H9 (cell line): ENCODE results near the gene PLB1. TPM values are rescaled to one million over a fixed set of nuclear protein-coding genes. Genes with fewer than 3 reads are reported as not detected.

ENCODE experiments used
- DNase-seq: peaks from one replicate; pipeline ENCODE4 v3.0.0-alpha.2; 2017
- H2AFZ ChIP-seq: one replicate; pipeline ENCODE4 v1.6.1; 2013; ENCODE audit warnings: mild to moderate bottlenecking, low read length, control low read depth, moderate library complexity
- H2AK5ac ChIP-seq: 2 replicates; pipeline ENCODE4 v1.6.1; 2013; ENCODE audit warnings: low read length, control low read depth, mixed read lengths; ENCODE audit not compliant: insufficient read length
- H2BK120ac ChIP-seq: one replicate; pipeline ENCODE4 v1.6.1; 2013; ENCODE audit warnings: low read depth, mild to moderate bottlenecking, low read length, control low read depth, inconsistent platforms; ENCODE audit not compliant: poor library complexity, severe bottlenecking
- H2BK12ac ChIP-seq: 2 replicates; pipeline ENCODE4 v1.6.1; 2013; ENCODE audit warnings: low read length, control low read depth, mixed read lengths, low read depth; ENCODE audit not compliant: insufficient read length
- H2BK15ac ChIP-seq: 2 replicates; pipeline ENCODE4 v1.6.1; 2013; ENCODE audit warnings: low read depth, low read length, control low read depth
- H2BK20ac ChIP-seq: one replicate; pipeline ENCODE4 v1.6.1; 2013; ENCODE audit warnings: low read depth, mild to moderate bottlenecking, low read length, control low read depth, inconsistent platforms; ENCODE audit not compliant: poor library complexity, severe bottlenecking
- H2BK5ac ChIP-seq: 2 replicates; pipeline ENCODE4 v1.6.1; 2013; ENCODE audit warnings: low read length, control low read depth, mixed read lengths; ENCODE audit not compliant: insufficient read length
- H3K14ac ChIP-seq: 2 replicates; pipeline ENCODE4 v1.6.1; 2013; ENCODE audit warnings: low read length, control low read depth; ENCODE audit not compliant: insufficient read depth
- H3K18ac ChIP-seq: 2 replicates; pipeline ENCODE4 v1.6.1; 2013; ENCODE audit warnings: low read depth, mild to moderate bottlenecking, mixed read lengths, low read length, control low read depth; ENCODE audit not compliant: insufficient read length
- H3K23ac ChIP-seq: 2 replicates; pipeline ENCODE4 v1.6.1; 2013; ENCODE audit warnings: low read length, control low read depth, mixed read lengths, low read depth; ENCODE audit not compliant: insufficient read length
- H3K23me2 ChIP-seq: 2 replicates; pipeline ENCODE4 v1.6.1; 2013; ENCODE audit warnings: low read depth, mild to moderate bottlenecking, mixed read lengths, low read length, control low read depth; ENCODE audit not compliant: insufficient read length, poor library complexity, severe bottlenecking
- H3K27ac ChIP-seq: 2 replicates; pipeline ENCODE4 v1.5.1; 2013; ENCODE audit warnings: low read length, control low read depth, mixed read lengths, low read depth; ENCODE audit not compliant: insufficient read length
- H3K27me3 ChIP-seq: 2 replicates; pipeline ENCODE4 v1.6.1; 2013; ENCODE audit warnings: low read length, control low read depth, inconsistent platforms; ENCODE audit not compliant: insufficient read depth
- H3K4ac ChIP-seq: 2 replicates; pipeline ENCODE4 v1.6.1; 2013; ENCODE audit warnings: low read depth, mild to moderate bottlenecking, control low read depth, inconsistent platforms, low read length, moderate library complexity
- H3K4me1 ChIP-seq: 2 replicates; pipeline ENCODE4 v1.6.1; 2013; ENCODE audit warnings: low read length, control low read depth, inconsistent platforms; ENCODE audit not compliant: insufficient read depth
- H3K4me2 ChIP-seq: 2 replicates; pipeline ENCODE4 v1.6.1; 2013; ENCODE audit warnings: low read length, control low read depth, mixed read lengths; ENCODE audit not compliant: insufficient read length, insufficient read depth
- H3K56ac ChIP-seq: 2 replicates; pipeline ENCODE4 v1.6.1; 2013; ENCODE audit warnings: low read depth, mild to moderate bottlenecking, mixed read lengths, low read length, control low read depth; ENCODE audit not compliant: insufficient read length
- H3K79me1 ChIP-seq: 2 replicates; pipeline ENCODE4 v1.6.1; 2013; ENCODE audit warnings: low read depth, mild to moderate bottlenecking, moderate library complexity, low read length, control low read depth, inconsistent platforms; ENCODE audit not compliant: insufficient read depth, poor library complexity, severe bottlenecking
- H3K79me2 ChIP-seq: 2 replicates; pipeline ENCODE4 v1.6.1; 2013; ENCODE audit warnings: low read length, control low read depth, inconsistent platforms; ENCODE audit not compliant: insufficient read depth
- H3K9ac ChIP-seq: 2 replicates; pipeline ENCODE4 v1.6.1; 2013; ENCODE audit warnings: low read length, control low read depth, mixed read lengths; ENCODE audit not compliant: insufficient read length; ENCODE audit errors: extremely low read depth
- H3K9me3 ChIP-seq: one replicate; pipeline ENCODE4 v1.6.1; 2013; ENCODE audit warnings: low read depth, low read length, inconsistent platforms; ENCODE audit not compliant: control insufficient read depth
- H3T11ph ChIP-seq: one replicate; pipeline ENCODE4 v1.6.1; 2013; ENCODE audit warnings: mild to moderate bottlenecking, low read length, control low read depth, inconsistent platforms
- H4K20me1 ChIP-seq: one replicate; pipeline ENCODE4 v1.6.1; 2013; ENCODE audit not compliant: control insufficient read depth, insufficient read length, insufficient read depth
- H4K5ac ChIP-seq: 2 replicates; pipeline ENCODE4 v1.6.1; 2013; ENCODE audit warnings: low read depth, mild to moderate bottlenecking, mixed read lengths, low read length, control low read depth; ENCODE audit not compliant: insufficient read length
- H4K8ac ChIP-seq: replicated peaks from 2 replicates; pipeline ENCODE4 v1.6.1; 2013; ENCODE audit warnings: low read length, control low read depth, mixed read lengths, low read depth; ENCODE audit not compliant: insufficient read length
- H4K91ac ChIP-seq: 2 replicates; pipeline ENCODE4 v1.6.1; 2013; ENCODE audit warnings: low read depth, mild to moderate bottlenecking, moderate library complexity, mixed read lengths, low read length, control low read depth; ENCODE audit not compliant: insufficient read length
- H3K27ac Mint-ChIP-seq, 3 experiments: 2 replicates in 2 of 3; 3 replicates in 1 of 3; pipeline ENCODE4 v1.8.0; 2020 to 2021; ENCODE audit warnings: mixed read lengths in 3 of 3, mild to moderate bottlenecking in 1 of 3, moderate library complexity in 1 of 3
- H3K27me3 Mint-ChIP-seq: 2 replicates; pipeline ENCODE4 v1.8.0; 2021; ENCODE audit warnings: low read depth, mild to moderate bottlenecking, moderate library complexity, mixed read lengths
- H3K36me3 Mint-ChIP-seq, 3 experiments: 2 replicates in 2 of 3; 3 replicates in 1 of 3; pipeline ENCODE4 v1.8.0; 2020 to 2021; ENCODE audit warnings: low read depth in 3 of 3, mixed read lengths in 3 of 3; ENCODE audit not compliant: insufficient read depth in 1 of 3
- H3K4me1 Mint-ChIP-seq, 2 experiments: 2 replicates each; pipeline ENCODE4 v1.8.0; 2020; ENCODE audit warnings: mixed read lengths in 2 of 2
- H3K4me3 Mint-ChIP-seq, 2 experiments: 2 replicates in 1 of 2; 3 replicates in 1 of 2; pipeline ENCODE4 v1.8.0; 2020 to 2021; ENCODE audit warnings: mild to moderate bottlenecking in 2 of 2, mixed read lengths in 2 of 2, moderate library complexity in 1 of 2
- H3K9me3 Mint-ChIP-seq, 2 experiments: 2 replicates in 1 of 2; 3 replicates in 1 of 2; pipeline ENCODE4 v1.8.0; 2020; ENCODE audit warnings: mild to moderate bottlenecking in 2 of 2, mixed read lengths in 2 of 2, moderate library complexity in 1 of 2
- WGBS: extraction: QIAGEN DNeasy Blood & Tissue Kit; methylation state at CpG from one replicate; pipeline ENCODE4 v1.1.7; 2013; ENCODE audit warnings: missing lambda C conversion rate, low lambda C conversion rate, mixed read lengths; ENCODE audit not compliant: insufficient read length; ENCODE audit errors: extremely low coverage; 5-methylcytosine and 5-hydroxymethylcytosine counted together
- total RNA-seq: library from RNA; stranded (reverse); gene quantifications from 2 replicates; pipeline ENCODE4 v1.2.1, GENCODE V29; 2021
- TF ChIP-seq, protein P1 (sequence below): fragments of 200-600 bp; sonication (generic); conservative IDR thresholded peaks from 3 replicates; pipeline ENCODE4 v1.8.0; 2021; ENCODE audit warnings: antibody characterized with exemption, mild to moderate bottlenecking

PLB1 gene
- total RNA-seq, 1 experiment from 2014 or later = not detected

DNA sequence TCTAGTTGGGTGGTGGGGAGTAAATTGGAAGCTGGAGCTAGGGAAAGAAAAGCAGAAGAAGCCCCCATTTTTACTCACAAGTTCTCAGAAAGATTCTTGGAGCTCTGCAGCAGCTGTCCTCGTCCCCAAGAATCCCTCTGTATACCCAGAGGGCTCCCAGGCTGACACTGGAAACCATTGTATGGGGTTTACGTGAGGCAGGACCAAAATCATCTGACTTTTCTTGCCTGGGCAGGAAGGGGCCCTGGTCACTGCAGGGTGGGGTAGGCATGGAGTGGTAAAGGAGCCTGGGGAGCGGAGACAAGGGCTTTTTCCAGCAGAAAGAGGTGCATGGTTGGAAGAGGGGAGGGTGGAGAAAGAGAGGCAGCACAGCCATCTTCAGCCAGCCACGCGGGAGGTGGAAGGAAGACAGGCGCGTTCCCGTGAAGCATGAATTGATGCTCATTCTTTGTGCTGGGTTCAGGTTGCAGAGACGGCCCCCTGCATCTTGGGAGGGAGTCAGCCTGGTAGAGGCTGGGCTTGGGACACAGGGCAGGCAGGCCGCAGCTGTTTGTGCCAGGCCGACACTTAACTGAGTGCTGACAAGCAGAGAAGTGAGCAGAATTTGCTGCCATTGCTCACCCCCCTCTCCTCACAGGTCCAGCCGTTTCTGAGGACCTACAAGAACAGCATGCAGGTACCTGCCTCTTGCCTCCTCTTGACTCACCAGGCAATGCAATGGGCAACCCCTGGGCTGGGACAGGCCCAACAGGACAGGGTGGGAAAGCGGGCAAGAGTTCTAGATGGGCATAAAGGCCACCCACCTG, 94.8 kb downstream of the PLB1 start:
- no peak overlapping the region for H2AFZ ChIP-seq
- H2AK5ac ChIP-seq = no peak overlapping the region
- H2BK20ac ChIP-seq = no peak overlapping the region
- DNase-seq = no peak
- H4K8ac ChIP-seq = no peak overlapping the region
- no peak overlapping the region for H2BK15ac ChIP-seq
- no peak overlapping the region for H3K14ac ChIP-seq
- H4K20me1 ChIP-seq = no peaks in the 10 kb centered on the region
- H3K27me3 ChIP-seq = no peaks in the 10 kb centered on the region
- peaks cover 5% of the 10 kb centered on the region; the same call in 1 of the 2 replicates for H3K4me1 ChIP-seq
- no peak overlapping the region for H4K5ac ChIP-seq
- H2BK120ac ChIP-seq = no peak overlapping the region
- no peak overlapping the region for H3K56ac ChIP-seq
- no peaks in the 10 kb centered on the region for H3K79me1 ChIP-seq
- H3K36me3 Mint-ChIP-seq = no peaks in the 10 kb centered on the region
- H3K4ac ChIP-seq = no peak overlapping the region
- peaks cover 26 to 31% of the 10 kb centered on the region in 2 experiments for H3K4me1 Mint-ChIP-seq
- no CpG with 5 or more reads among the region's 13 CpGs for WGBS
- no peak overlapping the region for H2BK5ac ChIP-seq
- H3K18ac ChIP-seq = no peak overlapping the region
- H3K23me2 ChIP-seq = no peaks in the 10 kb centered on the region
- no peak overlapping the region for H3K23ac ChIP-seq
- no peak overlapping the region for H4K91ac ChIP-seq
- H3K27ac Mint-ChIP-seq = no peak overlapping the region; a peak in 1 of 7 replicates
- H3K27ac ChIP-seq = no peak overlapping the region
- no peaks in the 10 kb centered on the region for H3K9me3 ChIP-seq
- H3K4me3 Mint-ChIP-seq = no peak overlapping the region
- H2BK12ac ChIP-seq = no peak overlapping the region
- H3K27me3 Mint-ChIP-seq = peaks cover 3% of the 10 kb centered on the region
- H3K9ac ChIP-seq = no peak overlapping the region
- no peaks in the 10 kb centered on the region for H3K9me3 Mint-ChIP-seq
- TF ChIP-seq, protein P1, sequence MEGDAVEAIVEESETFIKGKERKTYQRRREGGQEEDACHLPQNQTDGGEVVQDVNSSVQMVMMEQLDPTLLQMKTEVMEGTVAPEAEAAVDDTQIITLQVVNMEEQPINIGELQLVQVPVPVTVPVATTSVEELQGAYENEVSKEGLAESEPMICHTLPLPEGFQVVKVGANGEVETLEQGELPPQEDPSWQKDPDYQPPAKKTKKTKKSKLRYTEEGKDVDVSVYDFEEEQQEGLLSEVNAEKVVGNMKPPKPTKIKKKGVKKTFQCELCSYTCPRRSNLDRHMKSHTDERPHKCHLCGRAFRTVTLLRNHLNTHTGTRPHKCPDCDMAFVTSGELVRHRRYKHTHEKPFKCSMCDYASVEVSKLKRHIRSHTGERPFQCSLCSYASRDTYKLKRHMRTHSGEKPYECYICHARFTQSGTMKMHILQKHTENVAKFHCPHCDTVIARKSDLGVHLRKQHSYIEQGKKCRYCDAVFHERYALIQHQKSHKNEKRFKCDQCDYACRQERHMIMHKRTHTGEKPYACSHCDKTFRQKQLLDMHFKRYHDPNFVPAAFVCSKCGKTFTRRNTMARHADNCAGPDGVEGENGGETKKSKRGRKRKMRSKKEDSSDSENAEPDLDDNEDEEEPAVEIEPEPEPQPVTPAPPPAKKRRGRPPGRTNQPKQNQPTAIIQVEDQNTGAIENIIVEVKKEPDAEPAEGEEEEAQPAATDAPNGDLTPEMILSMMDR = no peak
- H3K4me2 ChIP-seq = no peak overlapping the region
- no peak overlapping the region for H3T11ph ChIP-seq
- no peaks in the 10 kb centered on the region for H3K79me2 ChIP-seq
